GM06990 (cell line): ENCODE measurements around the gene GNB1.
A peak's percentile ranks its signal among the peaks of the same experiment; 100 is the strongest.

Source experiments
- DNase-seq: peaks from one replicate; pipeline ENCODE4 v3.0.0-alpha.2; 2011; ENCODE audit not compliant: insufficient read length; ENCODE audit errors: extremely low read depth
- H3K27me3 ChIP-seq: replicated peaks from 2 replicates; pipeline ENCODE4 v1.6.0; 2011; ENCODE audit warnings: low read length; ENCODE audit not compliant: control insufficient read depth, insufficient read depth
- H3K36me3 ChIP-seq: 2 replicates; pipeline ENCODE4 v1.5.1; 2011; ENCODE audit warnings: low read length; ENCODE audit not compliant: control insufficient read depth, insufficient read depth
- H3K4me3 ChIP-seq: replicated peaks from 2 replicates; pipeline ENCODE4 v1.5.1; 2011; ENCODE audit warnings: low read depth, mild to moderate bottlenecking, control low read depth, low read length
- TF ChIP-seq, protein P1 (sequence below): IDR thresholded peaks from 2 replicates; pipeline ENCODE4 v1.5.1; 2011; ENCODE audit warnings: low read length, control low read depth, mild to moderate bottlenecking, inconsistent platforms; ENCODE audit not compliant: insufficient read depth, poor library complexity, severe bottlenecking

Gene GNB1

DNA sequence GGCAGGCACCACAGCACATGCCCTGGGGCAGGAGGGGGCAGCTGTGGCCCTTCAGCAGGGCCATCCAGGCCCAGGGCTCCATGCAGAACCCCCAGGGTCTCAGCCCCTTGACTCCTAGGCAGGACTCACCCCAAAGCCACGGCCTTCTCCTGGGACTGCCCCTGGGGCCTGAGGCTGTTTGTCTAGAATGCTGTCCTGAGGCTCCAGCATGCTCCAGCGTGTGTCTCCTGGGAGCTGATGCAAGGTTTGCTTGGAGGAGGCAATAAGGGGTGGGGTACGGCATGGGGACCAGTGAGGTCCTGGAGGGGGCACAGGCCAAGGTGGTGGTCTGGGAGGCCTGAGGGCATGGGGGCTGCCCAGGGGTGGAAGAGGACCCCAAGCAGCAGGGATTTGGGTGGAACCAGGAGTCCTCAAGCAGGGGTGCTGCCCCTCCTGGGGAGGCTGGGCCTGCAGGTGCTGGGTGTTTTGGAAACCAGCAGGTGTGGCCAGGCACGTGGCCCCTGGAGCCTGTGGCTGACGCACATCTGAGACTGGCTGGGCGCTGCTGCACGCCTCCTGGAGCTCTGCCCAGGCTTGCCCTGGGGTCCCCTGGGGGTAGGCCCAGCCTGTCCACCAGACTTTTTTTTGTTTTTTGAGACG is 16.3 kb upstream of the GNB1 start:
- TF ChIP-seq, protein P1, sequence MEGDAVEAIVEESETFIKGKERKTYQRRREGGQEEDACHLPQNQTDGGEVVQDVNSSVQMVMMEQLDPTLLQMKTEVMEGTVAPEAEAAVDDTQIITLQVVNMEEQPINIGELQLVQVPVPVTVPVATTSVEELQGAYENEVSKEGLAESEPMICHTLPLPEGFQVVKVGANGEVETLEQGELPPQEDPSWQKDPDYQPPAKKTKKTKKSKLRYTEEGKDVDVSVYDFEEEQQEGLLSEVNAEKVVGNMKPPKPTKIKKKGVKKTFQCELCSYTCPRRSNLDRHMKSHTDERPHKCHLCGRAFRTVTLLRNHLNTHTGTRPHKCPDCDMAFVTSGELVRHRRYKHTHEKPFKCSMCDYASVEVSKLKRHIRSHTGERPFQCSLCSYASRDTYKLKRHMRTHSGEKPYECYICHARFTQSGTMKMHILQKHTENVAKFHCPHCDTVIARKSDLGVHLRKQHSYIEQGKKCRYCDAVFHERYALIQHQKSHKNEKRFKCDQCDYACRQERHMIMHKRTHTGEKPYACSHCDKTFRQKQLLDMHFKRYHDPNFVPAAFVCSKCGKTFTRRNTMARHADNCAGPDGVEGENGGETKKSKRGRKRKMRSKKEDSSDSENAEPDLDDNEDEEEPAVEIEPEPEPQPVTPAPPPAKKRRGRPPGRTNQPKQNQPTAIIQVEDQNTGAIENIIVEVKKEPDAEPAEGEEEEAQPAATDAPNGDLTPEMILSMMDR = no peak
- peak; percentile 75 for DNase-seq
- H3K36me3 ChIP-seq = no peaks in the 10 kb centered on the region
- no peaks in the 10 kb centered on the region for H3K27me3 ChIP-seq
- H3K4me3 ChIP-seq = no peak overlapping the region

DNA sequence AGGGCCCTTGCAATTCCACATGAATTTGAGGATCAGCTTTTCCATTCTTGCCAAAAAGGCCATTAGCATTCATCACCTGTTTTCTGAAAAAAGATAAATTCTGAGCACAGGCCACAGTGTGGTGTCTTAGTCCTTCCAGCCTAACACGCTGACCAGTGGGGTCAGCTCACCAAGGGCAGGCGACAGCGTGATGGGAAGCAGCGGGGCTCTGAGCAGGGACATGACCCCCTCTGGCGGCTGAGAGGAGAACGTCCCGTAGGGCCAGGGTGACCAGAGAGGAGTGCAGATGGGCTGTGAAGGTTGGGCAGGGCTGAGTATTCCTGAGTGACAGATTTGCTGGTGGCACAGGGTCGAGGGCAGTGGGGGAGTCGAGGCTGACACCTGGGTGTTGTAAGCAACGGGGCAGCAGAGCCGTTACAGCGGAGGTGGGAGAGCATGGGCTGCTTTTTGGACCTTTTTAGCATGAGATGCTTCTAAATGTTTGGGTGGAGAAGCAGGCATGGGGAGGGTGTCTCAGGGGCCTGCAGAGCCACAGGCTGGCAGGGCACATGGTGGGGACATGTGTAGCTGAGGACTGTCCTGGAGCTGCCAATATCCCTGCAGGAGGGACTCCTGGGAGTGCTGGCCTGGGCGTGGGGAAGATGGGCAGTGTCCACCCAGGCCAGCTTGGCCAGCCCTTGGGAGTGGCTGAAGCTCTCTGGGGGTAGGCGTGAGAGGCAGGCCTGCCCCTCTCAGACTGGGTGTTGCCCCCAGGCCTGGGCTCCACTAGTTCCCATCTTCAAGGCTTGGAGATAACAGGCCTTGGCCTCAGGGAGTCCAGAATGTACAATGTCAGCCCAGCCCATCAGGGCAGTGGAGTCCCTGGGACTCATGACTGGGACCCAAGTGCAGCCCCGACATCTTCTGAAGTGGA is 15.6 kb upstream of the GNB1 start:
- no peaks in the 10 kb centered on the region for H3K36me3 ChIP-seq
- peak; percentile 63 for DNase-seq
- TF ChIP-seq, protein P1 = peak; percentile 96
- H3K27me3 ChIP-seq = no peaks in the 10 kb centered on the region; the same call in 1 of the 2 replicates
- no peak overlapping the region for H3K4me3 ChIP-seq

GRCh38 chr1:1903224-1903623 is 12.3 kb upstream of the GNB1 start:
- no peak for DNase-seq
- Histone ChIP-seq H3K27me3 (no peaks in the 10 kb centered on the region; the same call in none of the 2 replicates), H3K36me3 (no peaks in the 10 kb centered on the region), H3K4me3 (no peak overlapping the region)
- TF ChIP-seq, protein P1 = no peak

DNA sequence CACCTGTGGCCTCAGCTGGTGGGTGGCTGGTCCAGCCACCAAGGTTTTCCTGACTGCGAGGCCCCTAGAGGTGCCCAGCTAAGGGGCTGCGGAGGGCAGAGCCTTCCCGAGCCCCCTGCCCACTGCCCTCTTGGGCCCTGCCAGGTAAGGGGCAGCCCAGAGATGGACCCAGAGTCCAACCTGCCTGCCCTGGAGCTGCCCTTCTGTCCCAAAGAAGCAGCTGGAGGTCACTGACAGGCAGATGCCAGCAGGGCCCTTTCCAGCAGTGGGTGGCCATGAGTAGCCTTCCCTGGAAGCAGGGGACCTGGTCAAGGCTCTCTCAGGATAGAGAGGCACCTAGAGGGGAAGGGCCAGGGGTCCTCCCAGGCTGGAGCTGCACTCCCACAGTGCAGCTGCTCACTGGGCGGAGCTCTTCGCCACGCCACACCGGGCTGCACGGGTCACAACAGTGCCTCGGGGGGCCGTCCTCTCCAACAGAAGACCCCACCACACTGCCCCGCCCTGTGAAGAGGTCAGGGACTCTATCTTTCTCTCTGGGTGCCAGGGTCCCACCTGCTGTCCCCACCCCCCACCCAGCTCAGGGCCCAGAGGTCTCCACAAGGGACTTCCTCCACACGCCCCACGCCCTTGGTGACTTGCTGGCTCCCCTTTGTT is 10.9 kb upstream of the GNB1 start:
- H3K4me3 ChIP-seq = no peak overlapping the region
- H3K27me3 ChIP-seq = no peaks in the 10 kb centered on the region; the same call in none of the 2 replicates
- DNase-seq = no peak
- TF ChIP-seq, protein P1 = no peak
- H3K36me3 ChIP-seq = no peaks in the 10 kb centered on the region

DNA sequence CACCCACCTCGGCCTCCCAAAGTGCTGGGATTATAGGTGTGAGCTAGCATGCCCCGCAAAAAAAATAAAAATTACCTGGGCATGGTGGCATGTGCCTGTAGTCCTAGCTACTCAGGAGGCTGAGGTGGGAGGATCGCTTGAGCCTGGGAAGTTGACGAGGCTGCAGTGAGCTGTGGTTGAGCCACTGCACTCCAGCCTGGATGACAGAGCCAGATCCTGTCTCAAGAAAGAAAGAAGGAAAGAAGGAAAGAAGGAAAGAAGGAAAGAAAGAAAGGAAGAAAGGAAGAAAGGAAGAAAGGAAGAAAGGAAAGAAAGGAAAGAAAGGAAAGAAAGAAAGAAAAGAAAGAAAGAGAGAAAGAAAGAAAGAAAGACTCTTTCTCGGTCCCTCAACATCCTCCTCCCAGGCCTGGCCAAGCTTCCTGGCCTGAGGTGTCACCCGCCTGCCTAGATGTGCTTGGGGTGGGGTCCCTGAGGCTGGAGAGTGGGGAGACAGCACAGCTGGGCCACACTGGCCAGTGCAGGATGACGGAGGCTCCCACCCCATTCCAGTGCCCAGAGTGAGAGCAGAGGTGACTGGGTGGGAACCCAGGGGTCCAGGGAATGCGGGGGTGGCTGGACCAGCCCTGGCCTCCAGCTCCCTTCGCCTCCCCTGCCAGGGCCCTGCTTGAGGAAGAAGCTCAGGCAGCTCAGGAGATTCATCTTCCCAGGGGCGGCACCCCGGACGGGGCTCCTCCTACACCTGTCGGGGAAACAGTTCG is 10.2 kb upstream of the GNB1 start:
- no peak for DNase-seq
- H3K36me3 ChIP-seq = no peaks in the 10 kb centered on the region
- H3K27me3 ChIP-seq = no peaks in the 10 kb centered on the region; the same call in none of the 2 replicates
- TF ChIP-seq, protein P1 = no peak
- no peak overlapping the region for H3K4me3 ChIP-seq
